Uterus (tissue), 2 donors: ENCODE measurements around the gene RAB44.

Experiments
- POLR2A ChIP-seq, 2 donors: fragments of 450-650 bp; IDR thresholded peaks; one replicate each; pipeline ENCODE4 v1.6.1; 2016; ENCODE audit warnings: antibody characterized with exemption in 2 of 2, mild to moderate bottlenecking in 1 of 2, moderate library complexity in 1 of 2
- TF ChIP-seq, protein P1 (sequence below), 4 experiments: fragments of 200-600 bp in 2 of 4; fragments of 450-650 bp in 2 of 4; sonication (generic) in 2 of 4; IDR thresholded peaks; one replicate each; pipeline ENCODE4 v1.5.1; 2016 to 2019; ENCODE audit warnings: antibody characterized with exemption in 4 of 4, mild to moderate bottlenecking in 2 of 4, moderate library complexity in 1 of 4

GRCh38 chr6:36745283-36745682 lies 47.7 kb downstream of the RAB44 start:
- TF ChIP-seq, protein P1, sequence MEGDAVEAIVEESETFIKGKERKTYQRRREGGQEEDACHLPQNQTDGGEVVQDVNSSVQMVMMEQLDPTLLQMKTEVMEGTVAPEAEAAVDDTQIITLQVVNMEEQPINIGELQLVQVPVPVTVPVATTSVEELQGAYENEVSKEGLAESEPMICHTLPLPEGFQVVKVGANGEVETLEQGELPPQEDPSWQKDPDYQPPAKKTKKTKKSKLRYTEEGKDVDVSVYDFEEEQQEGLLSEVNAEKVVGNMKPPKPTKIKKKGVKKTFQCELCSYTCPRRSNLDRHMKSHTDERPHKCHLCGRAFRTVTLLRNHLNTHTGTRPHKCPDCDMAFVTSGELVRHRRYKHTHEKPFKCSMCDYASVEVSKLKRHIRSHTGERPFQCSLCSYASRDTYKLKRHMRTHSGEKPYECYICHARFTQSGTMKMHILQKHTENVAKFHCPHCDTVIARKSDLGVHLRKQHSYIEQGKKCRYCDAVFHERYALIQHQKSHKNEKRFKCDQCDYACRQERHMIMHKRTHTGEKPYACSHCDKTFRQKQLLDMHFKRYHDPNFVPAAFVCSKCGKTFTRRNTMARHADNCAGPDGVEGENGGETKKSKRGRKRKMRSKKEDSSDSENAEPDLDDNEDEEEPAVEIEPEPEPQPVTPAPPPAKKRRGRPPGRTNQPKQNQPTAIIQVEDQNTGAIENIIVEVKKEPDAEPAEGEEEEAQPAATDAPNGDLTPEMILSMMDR (IDR thresholded peaks at IDR 0.05) = no peak
- TF ChIP-seq POLR2A (IDR thresholded peaks at IDR 0.05) = no peak
